BJ (cell line): ENCODE data around the gene JMJD1C. TPM values are rescaled to one million over a fixed set of nuclear protein-coding genes. Genes with fewer than 3 reads are reported as not detected.

Source experiments
- CTCF ChIA-PET: fragments of 350-600 bp; formaldehyde crosslinking; extraction: SDS; loops from one replicate; lab custom pipeline; 2021; ENCODE audit warnings: antibody characterized with exemption, inconsistent platforms; lab: Yijun Ruan, JAX
- POLR2A ChIA-PET: fragments of 300-600 bp; sonication (Branson Sonifier 250); formaldehyde crosslinking; extraction: SDS; loops from one replicate; lab custom pipeline; 2021; ENCODE audit warnings: antibody characterized with exemption; lab: Charles Lee
- DNase-seq: peaks from one replicate; pipeline ENCODE4 v3.0.0-alpha.2; 2011; ENCODE audit warnings: low read depth
- H3K27me3 ChIP-seq: 2 replicates; pipeline ENCODE4 v1.6.0; 2011; ENCODE audit warnings: low read length; ENCODE audit not compliant: control insufficient read depth, insufficient read depth
- H3K36me3 ChIP-seq: 2 replicates; pipeline ENCODE4 v1.5.1; 2011; ENCODE audit warnings: low read length; ENCODE audit not compliant: control insufficient read depth, insufficient read depth
- H3K4me3 ChIP-seq: 2 replicates; pipeline ENCODE4 v1.5.1; 2011; ENCODE audit warnings: low read depth, mild to moderate bottlenecking, control low read depth, low read length
- polyA plus RNA-seq: library from polyadenylated mRNA; depleted of rRNA; stranded (reverse); fragments of >200 nt; gene quantifications from 2 replicates; pipeline ENCODE4 v1.2.3, GENCODE V29; 2011
- TF ChIP-seq, protein P1 (sequence below): IDR thresholded peaks from 2 replicates; pipeline ENCODE4 v1.5.1; 2011; ENCODE audit warnings: low read depth, mild to moderate bottlenecking, control low read depth, inconsistent platforms, low read length, moderate library complexity; ENCODE audit not compliant: insufficient read depth

JMJD1C gene
- polyA plus RNA-seq, 1 experiment, result 14.2 TPM

DNA sequence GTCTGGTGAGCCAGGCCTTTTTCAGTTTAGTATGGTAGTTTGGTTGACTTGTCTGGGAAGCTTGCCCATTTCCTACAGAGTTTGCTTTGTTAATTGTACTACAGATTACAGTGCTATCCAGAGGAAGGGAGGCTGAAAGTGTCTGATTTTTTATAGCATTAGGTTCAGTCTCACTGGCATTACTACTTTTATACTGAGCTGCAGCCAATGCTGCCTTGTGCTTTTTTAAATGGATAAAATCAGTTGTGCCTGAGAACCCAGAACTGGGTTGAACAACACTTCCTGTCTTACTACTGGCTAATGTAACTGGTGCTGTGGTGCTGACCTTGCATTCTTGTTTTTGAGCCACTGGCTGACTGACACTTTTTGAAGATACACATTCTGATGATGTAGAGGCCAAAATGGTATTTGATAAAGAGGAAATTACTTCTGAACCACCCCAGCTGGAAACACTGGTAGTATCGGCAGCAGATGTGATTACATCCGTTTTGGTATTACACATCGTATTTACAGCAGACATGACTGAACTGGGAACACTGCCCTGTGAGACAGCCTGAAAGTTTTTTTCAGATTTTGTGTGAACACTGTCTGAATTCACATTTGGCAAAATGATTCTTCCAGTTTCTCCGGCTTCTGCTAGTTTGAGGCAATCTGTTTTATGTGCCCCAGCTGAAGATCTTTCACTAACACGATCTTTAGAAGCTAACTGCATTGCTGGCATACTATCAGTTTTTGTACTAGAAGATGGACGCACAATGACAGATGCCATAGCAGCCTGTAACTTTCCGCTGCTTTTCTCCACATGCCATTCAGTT, 258.6 kb downstream of the JMJD1C start:
- CTCF ChIA-PET, result interaction anchor here (1.1 to 2.3 kb wide), 2 partner anchors 40 to 513 kb away, joined by 3 to 5 read pairs; no protein-coding TSS in a partner anchor
- DNase-seq, result peak; percentile 51
- Histone ChIP-seq H3K27me3 (no peaks in the 10 kb centered on the region), H3K36me3 (peaks cover 3% of the 10 kb centered on the region; the same call in 1 of the 2 replicates), H3K4me3 (no peak overlapping the region)
- TF ChIP-seq, protein P1, sequence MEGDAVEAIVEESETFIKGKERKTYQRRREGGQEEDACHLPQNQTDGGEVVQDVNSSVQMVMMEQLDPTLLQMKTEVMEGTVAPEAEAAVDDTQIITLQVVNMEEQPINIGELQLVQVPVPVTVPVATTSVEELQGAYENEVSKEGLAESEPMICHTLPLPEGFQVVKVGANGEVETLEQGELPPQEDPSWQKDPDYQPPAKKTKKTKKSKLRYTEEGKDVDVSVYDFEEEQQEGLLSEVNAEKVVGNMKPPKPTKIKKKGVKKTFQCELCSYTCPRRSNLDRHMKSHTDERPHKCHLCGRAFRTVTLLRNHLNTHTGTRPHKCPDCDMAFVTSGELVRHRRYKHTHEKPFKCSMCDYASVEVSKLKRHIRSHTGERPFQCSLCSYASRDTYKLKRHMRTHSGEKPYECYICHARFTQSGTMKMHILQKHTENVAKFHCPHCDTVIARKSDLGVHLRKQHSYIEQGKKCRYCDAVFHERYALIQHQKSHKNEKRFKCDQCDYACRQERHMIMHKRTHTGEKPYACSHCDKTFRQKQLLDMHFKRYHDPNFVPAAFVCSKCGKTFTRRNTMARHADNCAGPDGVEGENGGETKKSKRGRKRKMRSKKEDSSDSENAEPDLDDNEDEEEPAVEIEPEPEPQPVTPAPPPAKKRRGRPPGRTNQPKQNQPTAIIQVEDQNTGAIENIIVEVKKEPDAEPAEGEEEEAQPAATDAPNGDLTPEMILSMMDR, result no peak
- POLR2A ChIA-PET, result interaction anchor here (0.6 kb wide), 1 partner anchor 27 kb away, joined by 12 read pairs; no protein-coding TSS in a partner anchor

DNA sequence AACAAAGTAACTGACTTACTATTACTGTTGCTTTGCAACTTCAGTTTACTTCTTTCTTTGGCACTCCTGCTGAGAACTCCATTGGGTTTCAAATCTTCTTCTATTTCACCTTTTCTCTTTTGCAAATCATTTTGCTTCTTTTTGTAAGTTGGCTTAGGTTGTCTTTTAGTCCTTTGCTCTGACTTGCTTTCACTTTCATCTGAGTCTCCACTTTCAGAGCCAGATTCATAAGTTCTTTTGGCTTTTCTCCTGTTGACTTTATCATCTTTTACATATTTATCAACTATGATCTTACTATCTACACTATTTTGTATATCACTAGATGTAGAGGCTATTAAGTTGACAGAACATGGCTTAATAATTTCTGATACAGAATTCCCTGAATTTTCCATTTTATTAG, 259.2 kb downstream of the JMJD1C start:
- TF ChIP-seq, protein P1, result no peak
- CTCF ChIA-PET, result interaction anchor here (0.7 to 2.3 kb wide), 5 partner anchors 11 to 514 kb away, joined by 3 to 5 read pairs (median 3); no protein-coding TSS in a partner anchor
- no peak for DNase-seq
- POLR2A ChIA-PET, result no interaction called here
- Histone ChIP-seq H3K36me3 (peaks cover 3% of the 10 kb centered on the region; the same call in 1 of the 2 replicates), H3K4me3 (no peak overlapping the region), H3K27me3 (no peaks in the 10 kb centered on the region)

DNA sequence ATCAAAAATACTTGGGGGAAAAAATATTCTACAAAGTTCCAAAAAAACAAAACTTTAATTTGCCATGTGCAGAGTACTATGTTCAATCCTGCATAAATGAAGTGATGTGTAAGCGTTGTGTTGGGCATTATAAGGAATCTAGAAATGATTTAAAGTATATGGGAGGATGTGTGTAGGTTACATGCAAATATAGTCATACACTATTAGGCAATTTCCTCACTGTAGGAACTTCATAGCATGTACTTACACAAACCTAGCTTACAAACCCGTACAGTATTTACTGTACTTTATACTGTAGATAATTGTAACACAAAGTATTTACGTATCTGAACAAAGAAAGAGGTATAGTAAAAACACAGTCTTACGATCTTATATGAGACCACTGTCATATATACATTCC, 260.4 kb downstream of the JMJD1C start:
- Histone ChIP-seq H3K4me3 (no peak overlapping the region), H3K27me3 (no peaks in the 10 kb centered on the region), H3K36me3 (peaks cover 3% of the 10 kb centered on the region; the same call in 1 of the 2 replicates)
- ChIA-PET POLR2A (no interaction called here), CTCF (interaction anchor here (1.2 to 1.7 kb wide), 3 partner anchors 12 to 424 kb away, joined by 3 to 4 read pairs (median 3); no protein-coding TSS in a partner anchor)
- TF ChIP-seq, protein P1, result no peak
- DNase-seq, result no peak

DNA sequence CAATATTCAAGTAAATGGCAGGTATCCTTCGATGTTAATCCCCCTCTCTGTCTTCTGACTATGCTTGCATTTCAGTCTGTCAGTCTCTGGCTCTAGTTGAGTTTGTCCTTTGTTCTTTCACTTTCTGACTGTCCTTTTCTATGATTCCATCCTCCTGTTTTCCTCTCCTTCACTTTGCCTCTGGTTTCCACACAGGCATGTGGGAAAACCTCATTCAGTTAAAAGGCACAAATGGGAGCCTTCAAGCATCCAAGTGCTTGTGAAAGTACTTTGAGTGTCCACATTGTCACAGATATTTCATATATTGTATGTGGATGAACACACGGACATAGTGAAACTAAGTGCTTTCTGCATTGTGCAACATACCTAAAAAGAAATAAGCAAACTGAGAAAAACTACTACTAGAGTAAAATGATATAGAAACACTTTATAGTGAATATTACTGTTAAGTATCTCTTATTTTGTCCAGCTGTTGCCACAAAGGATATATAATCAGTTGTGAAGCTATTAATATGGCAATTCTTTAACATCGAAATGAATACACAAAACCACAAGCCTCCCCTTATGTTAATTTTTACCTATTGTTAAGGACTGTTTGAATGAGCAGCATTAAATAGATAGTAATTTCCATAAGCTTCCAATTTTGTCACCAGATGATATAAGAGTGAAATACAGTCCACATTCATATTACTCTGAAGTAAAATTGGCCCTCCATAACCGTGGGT, 260.9 kb downstream of the JMJD1C start:
- Histone ChIP-seq H3K36me3 (peaks cover 3% of the 10 kb centered on the region; the same call in 1 of the 2 replicates), H3K27me3 (no peaks in the 10 kb centered on the region), H3K4me3 (no peak overlapping the region)
- ChIA-PET POLR2A (no interaction called here), CTCF (interaction anchor here (1.5 to 1.7 kb wide), 2 partner anchors 13 to 38 kb away, joined by 3 to 4 read pairs; no protein-coding TSS in a partner anchor)
- DNase-seq, result no peak
- TF ChIP-seq, protein P1, result no peak
